ENCODE measurements around the gene TMIGD3.
A peak's percentile ranks its signal among the peaks of the same experiment; 100 is the strongest.

The TMIGD3 gene

GRCh38 chr1:111446967-111447892 lies 56.2 kb downstream of the TMIGD3 start:
- DNase-seq (ENCODE audit: low read depth), result no peak

- DNase-seq (ENCODE audit: low read depth), result no peak
Measured at GRCh38 chr1:111446546-111446945, 56.9 kb downstream of the TMIGD3 start.

GRCh38 chr1:111444031-111444430 lies 59.4 kb downstream of the TMIGD3 start:
- no peak for DNase-seq (ENCODE audit: low read depth)

GRCh38 chr1:111442457-111442856 lies 61.0 kb downstream of the TMIGD3 start:
- DNase-seq (ENCODE audit: low read depth), result no peak

- DNase-seq (ENCODE audit: low read depth), result peak; percentile 35
Measured at GRCh38 chr1:111441573-111442192, 61.8 kb downstream of the TMIGD3 start.

GRCh38 chr1:111439461-111440351 lies 63.7 kb downstream of the TMIGD3 start:
- DNase-seq (ENCODE audit: low read depth), result no peak

GRCh38 chr1:111436726-111437125 lies 66.7 kb downstream of the TMIGD3 start:
- no peak for DNase-seq (ENCODE audit: low read depth)

All from activated T-helper 9 cell treated with anti-CD3 and anti-CD28 coated beads, Interleukin-2, amount 50 U/mL, for 16 hours (primary cell).